Measurements from ENCODE around the gene CFAP410. TPM values are rescaled to one million over a fixed set of nuclear protein-coding genes. Genes with fewer than 3 reads are reported as not detected.

The CFAP410 gene
- total RNA-seq, 6 donors from 2014 or later = 34.4 to 85.9 (median 48.4) TPM

DNA sequence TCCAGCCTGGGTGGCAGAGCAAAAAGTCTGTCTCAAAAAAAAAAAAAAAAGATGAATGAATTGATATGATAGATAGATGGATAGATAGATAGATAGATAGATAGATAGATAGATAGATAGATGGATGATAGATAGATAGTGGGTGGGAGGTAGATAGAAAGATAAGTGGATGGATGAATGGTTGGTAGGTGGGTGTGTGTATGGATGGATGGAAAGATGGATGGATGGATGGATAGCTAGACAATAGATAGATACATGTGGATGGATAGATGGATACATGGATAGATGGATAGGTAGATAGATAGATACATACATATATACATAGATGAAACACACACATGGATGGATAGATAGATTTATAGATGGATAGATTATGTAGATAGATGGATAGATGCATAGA lies 42.7 kb upstream of the CFAP410 start:
- Histone ChIP-seq H3K27me3 (no peaks in the 10 kb centered on the region), H3K9me3 (peaks cover 12 to 28% (median 23%) of the 10 kb centered on the region in 4 donors), H3K36me3 (peaks cover 0 to 10% (median 0%) of the 10 kb centered on the region in 4 donors), H3K4me3 (no peak overlapping the region), H3K27ac (no peak overlapping the region), H3K4me1 (no peaks in the 10 kb centered on the region)
- no peak for DNase-seq
- TF ChIP-seq POLR2AphosphoS5 (IDR thresholded peaks at IDR 0.05) (no peak), POLR2A (IDR thresholded peaks at IDR 0.05) (no peak), EP300 (IDR thresholded peaks at IDR 0.05) (no peak)
- TF ChIP-seq, protein P1, sequence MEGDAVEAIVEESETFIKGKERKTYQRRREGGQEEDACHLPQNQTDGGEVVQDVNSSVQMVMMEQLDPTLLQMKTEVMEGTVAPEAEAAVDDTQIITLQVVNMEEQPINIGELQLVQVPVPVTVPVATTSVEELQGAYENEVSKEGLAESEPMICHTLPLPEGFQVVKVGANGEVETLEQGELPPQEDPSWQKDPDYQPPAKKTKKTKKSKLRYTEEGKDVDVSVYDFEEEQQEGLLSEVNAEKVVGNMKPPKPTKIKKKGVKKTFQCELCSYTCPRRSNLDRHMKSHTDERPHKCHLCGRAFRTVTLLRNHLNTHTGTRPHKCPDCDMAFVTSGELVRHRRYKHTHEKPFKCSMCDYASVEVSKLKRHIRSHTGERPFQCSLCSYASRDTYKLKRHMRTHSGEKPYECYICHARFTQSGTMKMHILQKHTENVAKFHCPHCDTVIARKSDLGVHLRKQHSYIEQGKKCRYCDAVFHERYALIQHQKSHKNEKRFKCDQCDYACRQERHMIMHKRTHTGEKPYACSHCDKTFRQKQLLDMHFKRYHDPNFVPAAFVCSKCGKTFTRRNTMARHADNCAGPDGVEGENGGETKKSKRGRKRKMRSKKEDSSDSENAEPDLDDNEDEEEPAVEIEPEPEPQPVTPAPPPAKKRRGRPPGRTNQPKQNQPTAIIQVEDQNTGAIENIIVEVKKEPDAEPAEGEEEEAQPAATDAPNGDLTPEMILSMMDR (IDR thresholded peaks at IDR 0.05) = no peak
- no peak for ATAC-seq (ENCODE audit: low FRiP score in 2 of 2)

DNA sequence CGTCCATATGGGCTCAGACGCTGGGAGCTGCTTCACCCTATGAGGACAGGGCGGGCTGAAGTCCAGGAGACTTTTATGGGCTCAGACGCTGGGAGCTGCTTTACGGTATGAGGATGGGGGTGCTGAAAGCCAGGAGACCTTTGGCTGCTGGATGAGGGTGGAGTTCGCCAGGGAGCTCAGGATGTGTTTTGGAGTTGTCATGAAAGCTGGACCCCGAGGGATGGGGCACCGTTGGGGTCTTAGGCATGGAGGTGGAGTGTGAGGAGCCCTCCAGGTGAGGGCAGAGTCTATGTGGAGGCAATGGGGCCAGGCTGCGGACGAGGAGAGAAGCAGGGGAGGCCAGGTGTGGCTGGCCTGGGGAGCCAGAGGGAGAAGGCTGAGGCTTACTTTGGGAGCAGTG lies 41.7 kb upstream of the CFAP410 start:
- peaks cover 0 to 1% (median under 1%) of the 10 kb centered on the region in 4 donors for H3K4me1 ChIP-seq
- no peak overlapping the region for H3K4me3 ChIP-seq
- H3K27ac ChIP-seq = no peak overlapping the region
- H3K27me3 ChIP-seq = no peaks in the 10 kb centered on the region
- DNase-seq (no peak), ATAC-seq (ENCODE audit: low FRiP score in 2 of 2) (no peak)
- peaks cover 0 to 10% (median 0%) of the 10 kb centered on the region in 4 donors for H3K36me3 ChIP-seq
- WGBS, 2 donors = 79 to 87% methylated on average over 10 of the region's 10 CpGs
- peaks cover 10 to 19% (median 18%) of the 10 kb centered on the region in 4 donors for H3K9me3 ChIP-seq
- TF ChIP-seq EP300 (IDR thresholded peaks at IDR 0.05) (no peak), POLR2A (IDR thresholded peaks at IDR 0.05) (no peak), POLR2AphosphoS5 (IDR thresholded peaks at IDR 0.05) (no peak)
- TF ChIP-seq, protein P1 (IDR thresholded peaks at IDR 0.05) = no peak

DNA sequence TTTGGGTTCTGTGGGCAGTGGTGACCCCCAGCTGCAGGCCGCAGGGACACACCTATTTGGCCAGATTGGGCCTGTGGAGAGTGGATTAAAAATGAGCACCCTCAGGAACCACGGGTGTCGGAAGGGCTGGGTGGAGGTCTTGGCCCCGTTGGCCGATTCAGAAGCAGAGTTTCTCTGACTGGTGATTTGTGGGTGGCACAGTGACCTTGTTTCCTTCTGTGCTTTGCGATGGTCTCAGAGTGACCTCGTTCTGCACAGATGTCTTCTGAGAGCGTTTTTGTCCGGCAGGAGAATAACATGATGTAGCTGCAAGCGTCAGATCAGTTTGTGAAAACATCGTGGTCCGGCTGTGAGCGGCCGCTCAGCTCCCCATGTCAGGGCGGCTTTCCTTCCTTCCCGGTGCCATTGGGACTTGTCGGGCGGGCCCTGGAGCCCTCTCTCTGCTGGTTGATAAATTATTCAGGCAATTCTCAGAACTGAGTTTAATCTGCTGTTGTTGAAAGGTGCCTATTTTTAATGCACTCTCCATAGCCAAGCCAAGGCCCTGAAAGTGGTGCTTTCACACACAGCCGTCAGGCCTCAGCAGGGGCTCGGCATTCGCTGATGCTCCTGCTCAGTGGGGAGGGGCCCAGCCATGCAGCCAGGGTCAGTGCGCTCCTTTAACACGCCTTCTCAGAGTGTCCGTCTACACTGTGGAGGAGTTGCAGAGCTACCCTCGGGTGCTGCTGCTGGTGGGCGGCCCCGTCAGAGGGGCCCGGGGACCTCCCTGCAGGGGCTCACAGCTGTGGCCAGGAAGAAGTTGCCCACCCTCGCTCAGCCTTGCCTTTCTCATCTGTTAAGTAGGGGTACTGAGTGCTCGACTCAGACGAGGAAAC lies 41.0 kb upstream of the CFAP410 start:
- ATAC-seq (ENCODE audit: low FRiP score in 2 of 2) (no peak), DNase-seq (no peak)
- Histone ChIP-seq H3K9me3 (peaks cover 4 to 13% (median 12%) of the 10 kb centered on the region in 4 donors), H3K4me1 (peaks cover 0 to 7% (median 3%) of the 10 kb centered on the region in 4 donors), H3K27me3 (no peaks in the 10 kb centered on the region), H3K4me3 (no peak overlapping the region), H3K27ac (no peak overlapping the region), H3K36me3 (peaks cover 0 to 10% (median 0%) of the 10 kb centered on the region in 4 donors)
- 63 to 70% methylated on average over 25 to 31 of the region's 31 CpGs for WGBS, 2 donors
- TF ChIP-seq, protein P1 (IDR thresholded peaks at IDR 0.05) = no peak
- TF ChIP-seq EP300 (IDR thresholded peaks at IDR 0.05) (no peak), POLR2AphosphoS5 (IDR thresholded peaks at IDR 0.05) (no peak), POLR2A (IDR thresholded peaks at IDR 0.05) (no peak)

DNA sequence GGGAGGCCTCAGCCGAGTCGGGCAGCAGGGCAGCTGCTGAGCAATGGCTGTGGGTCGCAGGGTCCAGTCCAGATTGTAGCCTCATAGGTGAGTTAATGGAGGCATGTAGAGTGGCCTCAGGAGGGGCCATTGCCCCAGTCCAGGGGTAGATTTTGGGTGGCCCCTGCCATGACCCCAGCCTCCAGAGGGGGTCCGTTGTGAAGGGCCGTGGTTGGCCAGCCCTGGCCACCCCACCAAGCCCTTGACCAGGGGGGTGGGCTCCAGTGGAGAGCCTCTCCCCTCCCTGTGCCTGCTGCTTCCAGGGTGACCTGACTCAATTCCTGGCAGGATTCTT lies 40.3 kb upstream of the CFAP410 start:
- Histone ChIP-seq H3K27me3 (no peaks in the 10 kb centered on the region), H3K36me3 (peaks cover 0 to 10% (median 0%) of the 10 kb centered on the region in 4 donors), H3K4me1 (peaks cover 0 to 8% (median 5%) of the 10 kb centered on the region in 4 donors), H3K9me3 (peaks cover 0 to 7% (median 5%) of the 10 kb centered on the region in 4 donors), H3K27ac (no peak overlapping the region), H3K4me3 (no peak overlapping the region)
- WGBS, 2 donors = 95% methylated on average over 5 of the region's 5 CpGs; no CpG with 5 or more reads in 1 of the 2 donors
- DNase-seq (no peak), ATAC-seq (ENCODE audit: low FRiP score in 2 of 2) (no peak)
- no peak for TF ChIP-seq EP300 (IDR thresholded peaks at IDR 0.05)
- TF ChIP-seq POLR2A (IDR thresholded peaks at IDR 0.05) = no peak
- no peak for TF ChIP-seq POLR2AphosphoS5 (IDR thresholded peaks at IDR 0.05)
- TF ChIP-seq, protein P1 (IDR thresholded peaks at IDR 0.05) = no peak

All from upper lobe of left lung (tissue), 6 donors.